H1 (cell line): ENCODE results near the gene SLC5A4. TPM values are rescaled to one million over a fixed set of nuclear protein-coding genes. Genes with fewer than 3 reads are reported as not detected.

Experiments
- CTCF ChIA-PET: fragments of 300-600 bp; sonication (Branson Sonifier 250); formaldehyde crosslinking; loops from one replicate; lab custom pipeline; 2021; ENCODE audit not compliant: partially characterized antibody; lab: Charles Lee
- POLR2A ChIA-PET: fragments of 300-600 bp; sonication (Branson Sonifier 250); formaldehyde crosslinking; loops from one replicate; lab custom pipeline; 2021; ENCODE audit warnings: inconsistent platforms; ENCODE audit not compliant: partially characterized antibody; lab: Charles Lee
- DNase-seq, 2 experiments: peaks; one replicate each; pipeline versions ENCODE4 v3.0.0 to v3.0.0-alpha.2; 2010 to 2022; ENCODE audit warnings: low spot score in 2 of 2, low read depth in 1 of 2, mixed read lengths in 1 of 2
- FAIRE-seq: peaks from 2 replicates; lab custom pipeline; 2011; peaks lifted over from hg19 to GRCh38; lab: Jason Lieb, UNC
- H2AFZ ChIP-seq: 2 replicates; pipeline ENCODE4 v1.8.1; 2012; ENCODE audit warnings: low read length, inconsistent platforms
- H2AK5ac ChIP-seq: 2 replicates; pipeline ENCODE4 v1.6.1; 2013; ENCODE audit warnings: low read depth, low read length
- H2BK120ac ChIP-seq: replicated peaks from 2 replicates; pipeline ENCODE3; 2013; ENCODE audit warnings: low read depth, low read length, inconsistent platforms
- H2BK12ac ChIP-seq: 2 replicates; pipeline ENCODE4 v1.6.1; 2013; ENCODE audit warnings: low read depth, low read length
- H2BK15ac ChIP-seq: 2 replicates; pipeline ENCODE4 v1.6.1; 2013; ENCODE audit warnings: low read length
- H2BK20ac ChIP-seq: 2 replicates; pipeline ENCODE4 v1.6.1; 2013; ENCODE audit warnings: low read length
- H2BK5ac ChIP-seq: 2 replicates; pipeline ENCODE4 v1.6.1; 2013; ENCODE audit warnings: low read depth, low read length
- H3K14ac ChIP-seq: 2 replicates; pipeline ENCODE4 v1.6.1; 2013; ENCODE audit warnings: inconsistent platforms; ENCODE audit not compliant: insufficient read length
- H3K18ac ChIP-seq: 2 replicates; pipeline ENCODE4 v1.6.1; 2013; ENCODE audit warnings: low read length; ENCODE audit errors: extremely low read depth
- H3K23ac ChIP-seq: 2 replicates; pipeline ENCODE4 v1.6.1; 2013; ENCODE audit warnings: inconsistent platforms; ENCODE audit not compliant: insufficient read length
- H3K23me2 ChIP-seq: 2 replicates; pipeline ENCODE4 v1.6.1; 2013; ENCODE audit warnings: low read depth, low read length
- H3K27ac ChIP-seq: 2 replicates; pipeline ENCODE4 v1.6.1; 2011; ENCODE audit warnings: low read depth, low read length, inconsistent platforms
- H3K27me3 ChIP-seq, 4 experiments: replicated peaks in 1 of 4; 1 replicate in 1 of 4; 2 replicates in 3 of 4; pipeline versions ENCODE4 v1.6.1 to v1.8.1; 2011 to 2013; ENCODE audit warnings: low read length in 3 of 4, mild to moderate bottlenecking in 3 of 4, inconsistent platforms in 2 of 4, mixed read lengths in 2 of 4, moderate library complexity in 1 of 4; ENCODE audit not compliant: control insufficient read depth in 3 of 4, insufficient read depth in 3 of 4; ENCODE audit errors: extremely low read depth in 1 of 4
- H3K36me3 ChIP-seq, 4 experiments: 2 replicates each; pipeline versions ENCODE4 v1.6.1 to v1.8.1; 2011 to 2013; ENCODE audit warnings: mild to moderate bottlenecking in 4 of 4, low read length in 3 of 4, moderate library complexity in 2 of 4, control low read depth in 1 of 4, inconsistent platforms in 1 of 4; ENCODE audit not compliant: insufficient read depth in 4 of 4, control insufficient read depth in 2 of 4
- H3K4ac ChIP-seq: replicated peaks from 2 replicates; pipeline ENCODE3; 2013; ENCODE audit warnings: low read length, low read depth, mixed read lengths, inconsistent platforms; ENCODE audit not compliant: insufficient read length
- H3K4me1 ChIP-seq, 4 experiments: replicated peaks in 1 of 4; 1 replicate in 1 of 4; 2 replicates in 3 of 4; pipeline versions ENCODE4 v1.6.1 to v1.8.1; 2011 to 2013; ENCODE audit warnings: low read length in 3 of 4, inconsistent platforms in 2 of 4, mixed read lengths in 1 of 4; ENCODE audit not compliant: insufficient read depth in 4 of 4, control insufficient read depth in 3 of 4
- H3K4me2 ChIP-seq, 2 experiments: 2 replicates each; pipeline versions ENCODE4 v1.6.1 to v1.8.1; 2011 to 2013; ENCODE audit warnings: low read depth in 2 of 2, low read length in 2 of 2, control low read depth in 1 of 2, inconsistent platforms in 1 of 2, mild to moderate bottlenecking in 1 of 2; ENCODE audit not compliant: insufficient read depth in 1 of 2
- H3K4me3 ChIP-seq, 4 experiments: fragments of 200-600, 300-600 bp in 1 of 4; sonication (generic), shearing (Covaris generic), sonication (Bioruptor Twin) in 1 of 4; 2 replicates each; pipeline versions ENCODE4 v1.5.1 to v1.8.1; 2011 to 2016; ENCODE audit warnings: low read length in 4 of 4, low read depth in 3 of 4, control low read depth in 2 of 4, inconsistent platforms in 2 of 4, mild to moderate bottlenecking in 2 of 4, mixed read lengths in 1 of 4, moderate library complexity in 1 of 4; ENCODE audit not compliant: insufficient read depth in 2 of 4; ENCODE audit errors: extremely low read depth in 1 of 4
- H3K56ac ChIP-seq: replicated peaks from 2 replicates; pipeline ENCODE3; 2013; ENCODE audit warnings: low read depth, mild to moderate bottlenecking, mixed read lengths, low read length, inconsistent platforms; ENCODE audit not compliant: insufficient read length
- H3K79me1 ChIP-seq: 2 replicates; pipeline ENCODE4 v1.6.1; 2013; ENCODE audit warnings: low read depth, low read length, control low read depth
- H3K79me2 ChIP-seq, 2 experiments: 2 replicates each; pipeline versions ENCODE4 v1.6.1 to v1.8.1; 2012 to 2013; ENCODE audit warnings: low read length in 2 of 2, mild to moderate bottlenecking in 2 of 2, inconsistent platforms in 1 of 2; ENCODE audit not compliant: insufficient read depth in 2 of 2, control insufficient read depth in 1 of 2
- H3K9ac ChIP-seq, 4 experiments: replicated peaks in 1 of 4; 1 replicate in 1 of 4; 2 replicates in 3 of 4; pipeline versions ENCODE4 v1.6.1 to v1.8.1; 2011 to 2013; ENCODE audit warnings: low read depth in 3 of 4, low read length in 3 of 4, control low read depth in 2 of 4, mild to moderate bottlenecking in 2 of 4, moderate library complexity in 2 of 4, inconsistent platforms in 1 of 4; ENCODE audit errors: extremely low read depth in 1 of 4
- H3K9me3 ChIP-seq, 2 experiments: 2 replicates each; pipeline versions ENCODE4 v1.6.1 to v1.8.1; 2012 to 2013; ENCODE audit warnings: mild to moderate bottlenecking in 2 of 2, moderate library complexity in 2 of 2, control low read depth in 1 of 2, inconsistent platforms in 1 of 2, low read depth in 1 of 2, low read length in 1 of 2, mixed read lengths in 1 of 2; ENCODE audit not compliant: insufficient read depth in 2 of 2
- H4K20me1 ChIP-seq, 2 experiments: replicated peaks in 1 of 2; 2 replicates each; pipeline versions ENCODE3 to v1.8.1; 2011 to 2013; ENCODE audit warnings: inconsistent platforms in 2 of 2, low read length in 2 of 2, mild to moderate bottlenecking in 1 of 2; ENCODE audit not compliant: insufficient read depth in 2 of 2, control insufficient read depth in 1 of 2
- H4K5ac ChIP-seq: 2 replicates; pipeline ENCODE4 v1.6.1; 2013; ENCODE audit warnings: low read length, low read depth, mixed read lengths, inconsistent platforms; ENCODE audit not compliant: insufficient read length
- H4K8ac ChIP-seq: 2 replicates; pipeline ENCODE4 v1.8.0; 2013; ENCODE audit warnings: mild to moderate bottlenecking, moderate library complexity, low read length, inconsistent platforms; ENCODE audit not compliant: insufficient read depth; ENCODE audit errors: extremely low read depth
- H4K91ac ChIP-seq: replicated peaks from 2 replicates; pipeline ENCODE3; 2013; ENCODE audit warnings: low read length, mixed read lengths, inconsistent platforms; ENCODE audit not compliant: insufficient read length
- GABPA ChIP-seq: IDR thresholded peaks from 2 replicates; pipeline ENCODE4 v1.6.1; 2011; ENCODE audit warnings: mild to moderate bottlenecking, low read length, moderate library complexity, borderline replicate concordance; ENCODE audit not compliant: insufficient read depth
- GTF2F1 ChIP-seq: IDR thresholded peaks from 2 replicates; pipeline ENCODE4 v1.6.1; 2012; ENCODE audit warnings: low read depth, low read length, improper control_type of control experiment, borderline replicate concordance
- MAFK ChIP-seq: IDR thresholded peaks from 2 replicates; pipeline ENCODE4 v1.6.1; 2012; ENCODE audit warnings: low read depth, mild to moderate bottlenecking, improper control_type of control experiment, low read length
- PHF8 ChIP-seq: fragments of 200-600 bp; sonication (generic); conservative IDR thresholded peaks from 2 replicates; pipeline ENCODE4 v1.7.1; 2012; ENCODE audit warnings: low read depth, mild to moderate bottlenecking, inconsistent platforms, low read length, moderate library complexity
- POU5F1 ChIP-seq: IDR thresholded peaks from 2 replicates; pipeline ENCODE4 v1.6.1; 2011; ENCODE audit warnings: low read depth, mild to moderate bottlenecking, low read length, moderate library complexity
- SIN3A ChIP-seq, 2 experiments: IDR thresholded peaks in 1 of 2; conservative IDR thresholded peaks in 1 of 2; 2 replicates each; pipeline ENCODE4 v1.6.1; 2011 to 2012; ENCODE audit warnings: low read length in 2 of 2, improper control_type of control experiment in 1 of 2, low read depth in 1 of 2, mild to moderate bottlenecking in 1 of 2
- SP1 ChIP-seq: IDR thresholded peaks from 2 replicates; pipeline ENCODE4 v1.6.1; 2011; ENCODE audit warnings: low read depth, low read length
- TBP ChIP-seq: IDR thresholded peaks from 2 replicates; pipeline ENCODE4 v1.6.1; 2011; ENCODE audit warnings: low read depth, low read length, improper control_type of control experiment
- TCF12 ChIP-seq: IDR thresholded peaks from 2 replicates; pipeline ENCODE4 v1.6.1; 2011; ENCODE audit warnings: low read depth, mild to moderate bottlenecking, low read length
- TEAD4 ChIP-seq: IDR thresholded peaks from 2 replicates; pipeline ENCODE4 v1.6.1; 2012; ENCODE audit warnings: low read depth, low read length, inconsistent platforms, mixed read lengths
- YY1 ChIP-seq: IDR thresholded peaks from 2 replicates; pipeline ENCODE4 v1.6.1; 2011; ENCODE audit warnings: low read depth, mild to moderate bottlenecking, low read length
- ZNF274 ChIP-seq: IDR thresholded peaks from 2 replicates; pipeline ENCODE4 v1.7.0; 2012; ENCODE audit warnings: low read length, borderline replicate concordance; ENCODE audit errors: extremely low read depth
- WGBS, 2 experiments: shearing (Covaris generic) in 1 of 2; methylation state at CpG; one replicate each; pipeline versions ENCODE4 v1.1.6 to v1.1.7; 2013 to 2015; ENCODE audit warnings: low lambda C conversion rate in 2 of 2, mixed read lengths in 2 of 2, inconsistent platforms in 1 of 2, low coverage in 1 of 2, missing lambda C conversion rate in 1 of 2; ENCODE audit not compliant: insufficient replicate concordance in 2 of 2, insufficient coverage in 1 of 2, insufficient read length in 1 of 2; ENCODE audit errors: extremely low coverage in 1 of 2, missing lambda C conversion rate in 1 of 2; 5-methylcytosine and 5-hydroxymethylcytosine counted together
- long read RNA-seq, 2 experiments: library from RNA in 1 of 2; library from capped mRNA in 1 of 2; stranded (forward); transcript quantifications; one replicate each; pipeline ENCODE4 v2.0.0, GENCODE V29; 2021; ENCODE audit warnings: inconsistent platforms in 1 of 2
- polyA minus RNA-seq, 3 experiments: library from RNA; depleted of rRNA, polyadenylated mRNA; stranded (reverse); fragments of >200 nt; gene quantifications; 1 replicate in 2 of 3; 2 replicates in 1 of 3; pipeline ENCODE4 v1.2.3, GENCODE V29; 2011
- polyA plus RNA-seq, 7 experiments: library from polyadenylated mRNA; depleted of rRNA in 3 of 7; stranded (reverse) in 5 of 7; unstranded in 2 of 7; fragments of >200 nt in 5 of 7; fragments of 200-250 nt in 2 of 7; gene quantifications; 1 replicate in 5 of 7; 2 replicates in 1 of 7; 4 replicates in 1 of 7; pipeline versions ENCODE4 v1.2.1 to v1.2.3, GENCODE V29; 2011 to 2013; ENCODE audit warnings: missing spikeins in 2 of 7, mixed read lengths in 2 of 7
- total RNA-seq: library from RNA; stranded (reverse); fragmentation: NEBNext Ultra II Directional; extraction: Animal tissue kit (Norgen Biotek cat#: 25700); gene quantifications from 2 replicates; pipeline ENCODE4 v1.2.1, GENCODE V29; 2021

SLC5A4 gene
- total RNA-seq (not detected in 2 replicates), polyA plus RNA-seq (2011; rRNA removed) (0.06 and 0.17 TPM in 2 replicates), polyA minus RNA-seq (2011; rRNA and poly(A)+ RNA removed) (0.71 and 0.82 TPM in 2 replicates)
- 0.10 TPM for polyA plus RNA-seq (2011; cell fraction: cytosol; rRNA removed)
- polyA plus RNA-seq (2011; cell fraction: nucleus; rRNA removed): 0.24 TPM
- polyA plus RNA-seq (2012, experiment 1 of 2): 0.15 TPM in 2 of 4 replicates, not detected in the others
- polyA plus RNA-seq (2012, experiment 2 of 2): not detected
- polyA plus RNA-seq (2013, experiment 1 of 2): 0.10 TPM
- 0.02 TPM for polyA plus RNA-seq (2013, experiment 2 of 2)
- polyA minus RNA-seq (2011; cell fraction: cytosol; rRNA and poly(A)+ RNA removed): not detected
- 0.40 TPM for polyA minus RNA-seq (2011; cell fraction: nucleus; rRNA and poly(A)+ RNA removed)
- long read RNA-seq, experiment 1: 0 reads
- long read RNA-seq, experiment 2: 0 reads

GRCh38 chr22:32255217-32255616 lies at the start of gene SLC5A4:
Gene SLC5A4, minus strand, starts transcription at chr22:32255347. Its CDS starts 18 bp downstream, at chr22:32255329.
- H2BK15ac ChIP-seq: no peak within 1 kb of the TSS
- no peak within 1 kb of the TSS for H4K91ac ChIP-seq
- H3K4me3 ChIP-seq: no peak within 1 kb of the TSS
- no peak within 1 kb of the TSS for H2BK5ac ChIP-seq
- H4K5ac ChIP-seq: no peak within 1 kb of the TSS
- no peak for FAIRE-seq
- H3K14ac ChIP-seq: no peak within 1 kb of the TSS
- H3K9ac ChIP-seq: no peak within 1 kb of the TSS
- ChIA-PET CTCF (interaction anchor here (1.5 to 1.8 kb wide), 2 partner anchors 9 to 11 kb away, joined by 4 to 12 read pairs; no protein-coding TSS in a partner anchor), POLR2A (no interaction called here)
- DNase-seq: no peak
- H3K56ac ChIP-seq: no peak within 1 kb of the TSS
- H2BK120ac ChIP-seq: no peak within 1 kb of the TSS
- H3K4ac ChIP-seq: no peak within 1 kb of the TSS
- H3K79me1 ChIP-seq: no peaks in the 10 kb centered on the region
- H3K27ac ChIP-seq: no peak within 1 kb of the TSS
- H3K4me1 ChIP-seq: no peaks in the 10 kb centered on the region
- no peaks in the 10 kb centered on the region for H4K20me1 ChIP-seq
- WGBS, 2 experiments: 78% methylated on average over 5 of the region's 5 CpGs; no CpG with 5 or more reads in 1 of the 2 experiments
- H3K79me2 ChIP-seq: no peaks in the 10 kb centered on the region
- H2AFZ ChIP-seq: no peak within 1 kb of the TSS
- no peaks in the 10 kb centered on the region; a peak in 2 of 7 replicates for H3K27me3 ChIP-seq
- H2AK5ac ChIP-seq: no peak within 1 kb of the TSS
- H3K23ac ChIP-seq: no peak within 1 kb of the TSS
- no peaks in the 10 kb centered on the region; the same call in 1 of the 2 replicates for H3K23me2 ChIP-seq
- no peak within 1 kb of the TSS for H4K8ac ChIP-seq
- H2BK12ac ChIP-seq: no peak within 1 kb of the TSS
- no peaks in the 10 kb centered on the region for H3K36me3 ChIP-seq
- H2BK20ac ChIP-seq: no peak within 1 kb of the TSS
- no peaks in the 10 kb centered on the region for H3K9me3 ChIP-seq
- H3K4me2 ChIP-seq: no peak within 1 kb of the TSS
- no peak within 1 kb of the TSS for H3K18ac ChIP-seq
- no peak for TF ChIP-seq GABPA
- no peak for TF ChIP-seq YY1
- TF ChIP-seq TBP: no peak
- TF ChIP-seq TCF12: no peak
- no peak for TF ChIP-seq GTF2F1
- no peak for TF ChIP-seq MAFK
- no peak for TF ChIP-seq TEAD4
- no peak for TF ChIP-seq SIN3A (conservative IDR thresholded peaks at IDR 0.05 in 1 of 2, IDR thresholded peaks at IDR 0.05 in 1 of 2; ENCODE audit: low read depth in 1 of 2, low read length in 2 of 2)
- TF ChIP-seq SP1: no peak
- no peak for TF ChIP-seq ZNF274
- TF ChIP-seq PHF8: no peak
- TF ChIP-seq POU5F1: no peak
